Stomach (tissue), 19 donors: ENCODE data around the gene CHD5. TPM values are rescaled to one million over a fixed set of nuclear protein-coding genes. Genes with fewer than 3 reads are reported as not detected.

Source experiments
- DNase-seq, 2 donors: peaks; one replicate each; pipeline versions ENCODE4 v3.0.0 to v3.0.0-alpha.2; 2013 to 2019
- H3K27ac ChIP-seq, 5 donors: fragments of 200-600 bp in 4 of 5; sonication (generic) in 4 of 5; one replicate each; pipeline ENCODE4 v1.5.1; 2013 to 2019; ENCODE audit warnings: mild to moderate bottlenecking in 1 of 5, moderate library complexity in 1 of 5
- H3K27me3 ChIP-seq, 3 donors: fragments of 200-600 bp; sonication (generic); one replicate each; pipeline ENCODE4 v1.5.1; 2017 to 2019; ENCODE audit warnings: mixed run types in 1 of 3
- H3K36me3 ChIP-seq, 4 donors: fragments of 200-600 bp; sonication (generic); 1 replicate in 3 of 4; 2 replicates in 1 of 4; pipeline ENCODE4 v1.5.1; 2016 to 2019
- H3K4me1 ChIP-seq, 4 donors: fragments of 200-600 bp; sonication (generic); one replicate each; pipeline ENCODE4 v1.5.1; 2016 to 2019
- H3K4me3 ChIP-seq, 4 donors: fragments of 200-600 bp; sonication (generic) in 3 of 4; one replicate each; pipeline ENCODE4 v1.5.1; 2016 to 2019; ENCODE audit warnings: mild to moderate bottlenecking in 1 of 4
- H3K9me3 ChIP-seq, 4 donors: fragments of 200-600 bp; sonication (generic); one replicate each; pipeline ENCODE4 v1.5.1; 2016 to 2019
- EP300 ChIP-seq: sonication (generic); formaldehyde crosslinking; IDR thresholded peaks from one replicate; pipeline ENCODE4 v1.6.1; 2017; ENCODE audit warnings: antibody characterized with exemption
- POLR2A ChIP-seq, 4 donors: fragments of 450-650 bp; IDR thresholded peaks; one replicate each; pipeline ENCODE4 v1.6.1; 2016; ENCODE audit warnings: antibody characterized with exemption in 4 of 4, control low read depth in 2 of 4, mild to moderate bottlenecking in 1 of 4, moderate library complexity in 1 of 4
- POLR2AphosphoS5 ChIP-seq, 3 donors: sonication (generic); formaldehyde crosslinking; IDR thresholded peaks; one replicate each; pipeline ENCODE4 v1.6.1; 2016; ENCODE audit warnings: antibody characterized with exemption in 3 of 3
- WGBS, 5 donors: extraction: QIAGEN DNeasy Blood & Tissue Kit in 3 of 5; methylation state at CpG; one replicate each; pipeline versions ENCODE4 v1.1.5 to v1.1.7; 2013 to 2018; 5-methylcytosine and 5-hydroxymethylcytosine counted together
- intact Hi-C: fragments of 100-400 bp; cut with DNase I; formaldehyde crosslinking; loops from one replicate; pipeline ENCODE4 v1.15.1; 2023; ENCODE audit warnings: low total_unique reads
- long read RNA-seq, 10 donors: transcript quantifications; one replicate each; lab custom pipeline, GENCODE V29; 2026
- polyA plus RNA-seq, 3 donors: library from polyadenylated mRNA; stranded (reverse); fragments of 200-250 nt; gene quantifications; one replicate each; pipeline ENCODE4 v1.2.3, GENCODE V29; 2013
- total RNA-seq, 5 donors: library from RNA; depleted of rRNA; stranded (reverse); fragments of >200 nt; gene quantifications; one replicate each; pipeline versions ENCODE4 v1.1.0 to v1.2.3, GENCODE V29; 2014 to 2016
- TF ChIP-seq, protein P1 (sequence below), 7 experiments: fragments of 450-650 bp in 4 of 7; fragments of 200-600 bp in 3 of 7; sonication (generic) in 3 of 7; IDR thresholded peaks; one replicate each; pipeline ENCODE4 v1.5.1; 2016 to 2019; ENCODE audit warnings: antibody characterized with exemption in 7 of 7, control low read depth in 2 of 7, mild to moderate bottlenecking in 1 of 7
- donor health status: healthy with polysubstance abuse.
- donor health status: Bipolar disorder and iron deficiency.
- donor health status: healthy.

The CHD5 gene
- total RNA-seq = under 1 TPM in 4 of 5 donors, not detected in 1; 0.29 to 0.92 (median 0.37) TPM
- polyA plus RNA-seq = under 1 TPM; 0.06 to 0.83 (median 0.15) TPM
- long read RNA-seq, donor 1 = 0 reads
- long read RNA-seq, donor 2 = 0 reads
- long read RNA-seq, donor 3 = 0 reads
- long read RNA-seq, donor 4 = 0 reads
- long read RNA-seq, donor 5 = 0 reads
- long read RNA-seq, donor 6 = 0 reads
- long read RNA-seq, donor 7 = 0 reads
- long read RNA-seq, donor 8 = 0 reads
- long read RNA-seq, donor 9 = 0 reads
- long read RNA-seq, donor 10 = 0 reads

GRCh38 chr1:6180268-6180706 is at the start of gene CHD5:
TSS of gene CHD5 (minus strand) at chr1:6180321. CDS start at chr1:6180023, 298 bp downstream.
- H3K27me3 ChIP-seq = peaks cover 7 to 69% (median 50%) of the 10 kb centered on the region in 3 donors
- peak within 1 kb of the TSS in 2 of 5 donors; percentile 8 to 42 for H3K27ac ChIP-seq
- H3K36me3 ChIP-seq = peaks cover under 1 to 11% (median 5%) of the 10 kb centered on the region in 4 donors
- no peak for TF ChIP-seq EP300
- TF ChIP-seq POLR2A (IDR thresholded peaks at IDR 0.05) = no peak
- TF ChIP-seq, protein P1, sequence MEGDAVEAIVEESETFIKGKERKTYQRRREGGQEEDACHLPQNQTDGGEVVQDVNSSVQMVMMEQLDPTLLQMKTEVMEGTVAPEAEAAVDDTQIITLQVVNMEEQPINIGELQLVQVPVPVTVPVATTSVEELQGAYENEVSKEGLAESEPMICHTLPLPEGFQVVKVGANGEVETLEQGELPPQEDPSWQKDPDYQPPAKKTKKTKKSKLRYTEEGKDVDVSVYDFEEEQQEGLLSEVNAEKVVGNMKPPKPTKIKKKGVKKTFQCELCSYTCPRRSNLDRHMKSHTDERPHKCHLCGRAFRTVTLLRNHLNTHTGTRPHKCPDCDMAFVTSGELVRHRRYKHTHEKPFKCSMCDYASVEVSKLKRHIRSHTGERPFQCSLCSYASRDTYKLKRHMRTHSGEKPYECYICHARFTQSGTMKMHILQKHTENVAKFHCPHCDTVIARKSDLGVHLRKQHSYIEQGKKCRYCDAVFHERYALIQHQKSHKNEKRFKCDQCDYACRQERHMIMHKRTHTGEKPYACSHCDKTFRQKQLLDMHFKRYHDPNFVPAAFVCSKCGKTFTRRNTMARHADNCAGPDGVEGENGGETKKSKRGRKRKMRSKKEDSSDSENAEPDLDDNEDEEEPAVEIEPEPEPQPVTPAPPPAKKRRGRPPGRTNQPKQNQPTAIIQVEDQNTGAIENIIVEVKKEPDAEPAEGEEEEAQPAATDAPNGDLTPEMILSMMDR (IDR thresholded peaks at IDR 0.05) = no peak
- H3K9me3 ChIP-seq = no peaks in the 10 kb centered on the region
- intact Hi-C loops = no loop called here
- H3K4me3 ChIP-seq = peak within 1 kb of the TSS; percentile 34 to 46 (median 40)
- DNase-seq = peak in 1 of 2 donors; percentile 54
- H3K4me1 ChIP-seq = peaks cover 25 to 45% (median 32%) of the 10 kb centered on the region in 4 donors
- WGBS, 5 donors = 2 to 5% (median 2%) methylated on average over 22 to 57 of the region's 57 CpGs; no CpG with 5 or more reads in 1 of the 5 donors

DNA sequence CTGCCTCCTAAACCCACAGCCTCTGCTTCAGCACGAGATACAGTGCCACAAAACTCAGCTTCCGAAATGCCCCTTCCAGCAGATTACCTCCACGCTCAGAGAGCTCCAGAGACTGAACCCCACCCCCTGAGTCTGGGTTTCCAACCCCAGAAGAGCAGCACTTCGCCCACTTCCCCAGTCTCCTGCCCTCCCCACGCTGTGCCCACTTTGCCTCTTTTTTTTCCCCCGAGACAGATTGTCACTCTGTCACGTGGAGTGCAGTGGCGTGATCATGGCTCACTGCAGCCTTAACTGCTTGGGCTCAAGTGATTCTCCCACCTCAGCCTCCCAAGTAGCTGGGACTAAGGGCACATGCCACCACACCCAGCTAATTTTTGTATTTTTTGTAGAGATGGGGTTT is 45.5 kb upstream of the CHD5 start:
- WGBS, 5 donors = 89 to 96% (median 94%) methylated on average over 8 of the region's 8 CpGs
- TF ChIP-seq POLR2A (IDR thresholded peaks at IDR 0.05) (no peak), POLR2AphosphoS5 (IDR thresholded peaks at IDR 0.05) (no peak), EP300 (no peak)
- TF ChIP-seq, protein P1 (IDR thresholded peaks at IDR 0.05) = no peak

GRCh38 chr1:6224718-6225117 is 44.6 kb upstream of the CHD5 start:
- TF ChIP-seq, protein P1 (IDR thresholded peaks at IDR 0.05) = no peak
- TF ChIP-seq POLR2AphosphoS5 (IDR thresholded peaks at IDR 0.05) (no peak), POLR2A (IDR thresholded peaks at IDR 0.05) (no peak), EP300 (no peak)

More for the DNA sequence above, 45.5 kb upstream of the CHD5 start:
- Histone ChIP-seq H3K9me3 (no peaks in the 10 kb centered on the region), H3K4me3 (no peak overlapping the region), H3K27me3 (no peaks in the 10 kb centered on the region), H3K4me1 (peaks cover 0 to under 1% (median 0%) of the 10 kb centered on the region in 4 donors), H3K27ac (no peak overlapping the region), H3K36me3 (peaks cover 50 to 94% (median 91%) of the 10 kb centered on the region in 4 donors)
- DNase-seq = no peak
- intact Hi-C loops = no loop called here

DNA sequence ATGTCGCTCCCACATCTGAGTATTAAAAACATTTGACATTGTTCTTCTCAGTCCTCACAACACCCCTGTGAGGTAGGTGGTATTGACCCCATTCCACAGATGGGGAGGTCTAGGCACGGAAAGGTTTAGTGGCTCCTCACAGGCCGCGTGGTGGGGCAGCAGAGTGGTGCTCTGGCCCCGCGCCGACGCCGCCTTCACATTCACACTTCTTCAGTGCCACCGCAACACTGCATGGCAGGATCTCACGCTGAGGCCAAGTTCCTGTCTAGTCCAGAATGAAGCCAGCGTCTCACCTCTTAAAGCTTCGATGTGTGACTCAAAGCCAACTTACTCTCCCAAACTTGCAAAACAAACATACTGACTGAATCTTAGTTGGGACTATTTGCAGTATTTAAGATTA is 43.5 kb upstream of the CHD5 start:
- H3K4me3 ChIP-seq = no peak overlapping the region
- no peak for DNase-seq
- TF ChIP-seq, protein P1 (IDR thresholded peaks at IDR 0.05) = no peak
- no peak for TF ChIP-seq POLR2A (IDR thresholded peaks at IDR 0.05)
- TF ChIP-seq POLR2AphosphoS5 (IDR thresholded peaks at IDR 0.05) = no peak
- TF ChIP-seq EP300 = no peak
- 94 to 98% (median 95%) methylated on average over 13 of the region's 13 CpGs for WGBS, 5 donors
- H3K9me3 ChIP-seq = no peaks in the 10 kb centered on the region
- H3K36me3 ChIP-seq = peaks cover 35 to 74% (median 72%) of the 10 kb centered on the region in 4 donors
- no peak overlapping the region for H3K27ac ChIP-seq
- H3K4me1 ChIP-seq = peaks cover 0 to 14% (median 0%) of the 10 kb centered on the region in 4 donors
- intact Hi-C loops = no loop called here
- no peaks in the 10 kb centered on the region for H3K27me3 ChIP-seq

More at GRCh38 chr1:6224718-6225117, 44.6 kb upstream of the CHD5 start:
- Histone ChIP-seq H3K27ac (no peak overlapping the region), H3K36me3 (peaks cover 41 to 85% (median 83%) of the 10 kb centered on the region in 4 donors), H3K9me3 (no peaks in the 10 kb centered on the region), H3K27me3 (no peaks in the 10 kb centered on the region), H3K4me1 (peaks cover 0 to 10% (median 0%) of the 10 kb centered on the region in 4 donors), H3K4me3 (no peak overlapping the region)
- intact Hi-C loops = no loop called here
- DNase-seq = no peak
- 80 to 88% (median 83%) methylated on average over 14 to 15 of the region's 15 CpGs for WGBS, 5 donors
